OCI-LY1 (cell line): ENCODE measurements around the gene TMEM130.

Experiments used
- CTCF ChIP-seq: fragments of 200-600 bp; sonication (generic), shearing (Covaris generic); IDR thresholded peaks from 2 replicates; pipeline ENCODE4 v1.5.1; 2017; ENCODE audit warnings: mild to moderate bottlenecking, antibody characterized with exemption, low read length, moderate library complexity, mixed read lengths
- EZH2 ChIP-seq: fragments of 200-600 bp; sonication (generic), shearing (Covaris generic); IDR thresholded peaks from 2 replicates; pipeline ENCODE4 v1.8.0; 2017; ENCODE audit warnings: borderline replicate concordance, mixed run types, mild to moderate bottlenecking, antibody characterized with exemption, low read length, moderate library complexity, mixed read lengths

GRCh38 chr7:98875501-98875900 lies 5.7 kb upstream of the TMEM130 start:
- no peak for TF ChIP-seq EZH2
- no peak for TF ChIP-seq CTCF
